PC-3 (cell line): ENCODE results near the gene HPN.

ENCODE experiments used
- CTCF ChIP-seq: fragments of 300-600 bp; sonication (generic); conservative IDR thresholded peaks from 2 replicates; pipeline ENCODE4 v1.5.1; 2017; ENCODE audit warnings: antibody characterized with exemption, low read depth, mild to moderate bottlenecking, low read length
- EZH2 ChIP-seq: fragments of 300-600 bp; sonication (generic); IDR thresholded peaks from one replicate; pipeline ENCODE4 v1.6.1; 2017; ENCODE audit warnings: antibody characterized with exemption, mild to moderate bottlenecking, low read length; ENCODE audit not compliant: unreplicated experiment
- EZH2phosphoT487 ChIP-seq: fragments of 300-600 bp; sonication (generic); IDR thresholded peaks from 2 replicates; pipeline ENCODE4 v1.6.1; 2018; ENCODE audit warnings: mild to moderate bottlenecking, antibody characterized with exemption, low read length, borderline replicate concordance

- no peak for TF ChIP-seq CTCF
- TF ChIP-seq EZH2 = no peak
- no peak for TF ChIP-seq EZH2phosphoT487
Measured at GRCh38 chr19:35053667-35054293, 12.3 kb downstream of the HPN start.
